Coronary artery (tissue), 2 donors: ENCODE results near the gene SEMA4D.

Experiments used
- DNase-seq: peaks from one replicate; pipeline ENCODE4 v3.0.0-alpha.2; 2017; ENCODE audit warnings: low spot score
- H3K27ac ChIP-seq, 2 donors: fragments of 200-600 bp; sonication (generic); one replicate each; pipeline ENCODE4 v1.5.1; 2016 to 2019
- H3K4me3 ChIP-seq: fragments of 200-600 bp; sonication (generic); 2 replicates; pipeline ENCODE4 v1.5.1; 2016; ENCODE audit warnings: mild to moderate bottlenecking, moderate library complexity
- CTCF ChIP-seq: fragments of 200-600 bp; sonication (generic); IDR thresholded peaks from one replicate; pipeline ENCODE4 v1.5.1; 2019; ENCODE audit warnings: antibody characterized with exemption

SEMA4D gene

GRCh38 chr9:89465726-89466308, 32.1 kb downstream of the SEMA4D start:
- TF ChIP-seq CTCF: no peak
- no peak overlapping the region for H3K27ac ChIP-seq
- H3K4me3 ChIP-seq: no peak overlapping the region
- DNase-seq: no peak

GRCh38 chr9:89465001-89465451, 32.9 kb downstream of the SEMA4D start:
- no peak for TF ChIP-seq CTCF
- no peak overlapping the region for H3K4me3 ChIP-seq
- no peak for DNase-seq
- no peak overlapping the region for H3K27ac ChIP-seq

- H3K4me3 ChIP-seq: no peak overlapping the region
Measured at GRCh38 chr9:89464300-89464901, 33.5 kb downstream of the SEMA4D start.

DNA sequence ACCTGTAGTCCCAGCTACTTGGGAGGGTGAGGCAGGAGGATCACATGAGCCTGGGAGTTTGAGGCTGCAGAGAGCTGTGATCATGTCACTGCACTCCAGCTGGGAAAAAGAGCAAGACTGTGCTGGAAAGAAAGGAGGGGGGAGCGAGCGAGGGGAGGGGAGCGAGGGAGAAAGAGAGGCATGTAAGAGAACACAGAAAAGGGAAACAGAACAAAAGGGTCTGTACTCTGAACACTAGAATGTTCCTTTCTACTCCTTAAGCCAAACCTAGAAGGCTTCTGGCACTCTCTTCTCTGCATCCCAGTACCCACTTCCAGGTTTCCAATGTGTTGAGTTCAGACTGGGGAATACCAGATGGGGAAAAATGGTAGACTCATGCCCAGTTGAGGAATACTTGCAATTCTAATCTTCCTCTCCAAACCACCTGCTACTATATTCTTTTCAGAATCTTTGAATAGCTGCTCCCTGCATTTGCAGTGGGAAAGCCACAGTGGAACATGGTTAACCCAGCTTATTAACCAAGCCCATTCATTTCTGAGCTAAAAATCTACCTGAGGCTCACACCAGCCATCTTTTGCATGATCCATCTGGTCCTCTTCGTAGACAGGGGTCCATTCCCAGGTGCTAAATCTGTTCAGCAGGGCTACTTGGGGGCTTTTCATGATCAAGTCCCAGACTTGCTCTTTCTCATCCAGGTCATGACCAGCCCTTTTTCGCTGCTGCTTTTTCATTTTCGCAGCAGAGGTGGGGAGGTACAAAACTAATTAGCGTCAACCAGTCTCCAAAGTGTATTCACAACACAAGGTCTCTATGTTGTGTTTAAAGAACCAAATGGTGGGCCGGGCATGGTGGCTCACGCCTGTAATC, 34.9 kb downstream of the SEMA4D start:
- TF ChIP-seq CTCF: no peak
- no peak overlapping the region for H3K4me3 ChIP-seq
- DNase-seq: no peak
- H3K27ac ChIP-seq: no peak overlapping the region

More at GRCh38 chr9:89464300-89464901, 33.5 kb downstream of the SEMA4D start:
- peak overlapping the region in 1 of 2 donors; percentile 16 for H3K27ac ChIP-seq
- DNase-seq: no peak
- TF ChIP-seq CTCF: no peak

DNA sequence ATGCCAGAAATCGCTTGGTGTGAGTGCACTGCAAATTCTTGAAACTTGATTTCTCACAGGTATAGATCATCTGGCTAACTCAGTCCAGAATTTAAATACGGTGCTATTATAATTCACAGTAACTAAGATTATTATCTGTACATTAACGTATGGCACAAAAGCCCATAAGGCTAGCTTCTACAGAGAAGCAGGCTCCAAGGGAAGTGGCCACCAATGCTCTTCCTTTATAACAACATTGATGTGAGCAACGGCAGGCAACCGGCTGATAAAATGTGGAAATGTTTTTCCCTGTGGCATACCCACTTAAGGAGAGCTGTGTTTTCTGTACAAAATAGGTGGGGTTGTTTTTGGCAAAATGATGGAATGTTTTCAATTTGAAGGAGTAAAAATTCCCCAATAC, 35.7 kb downstream of the SEMA4D start:
- no peak for DNase-seq
- no peak for TF ChIP-seq CTCF
- Histone ChIP-seq H3K4me3 (no peak overlapping the region), H3K27ac (no peak overlapping the region)

- no peak overlapping the region for H3K27ac ChIP-seq
- no peak overlapping the region for H3K4me3 ChIP-seq
- no peak for DNase-seq
- TF ChIP-seq CTCF: no peak
Measured at GRCh38 chr9:89461265-89461664, 36.6 kb downstream of the SEMA4D start.
